Left lung (tissue), 10 donors: Measurements from ENCODE around the gene HAAO. TPM values are rescaled to one million over a fixed set of nuclear protein-coding genes. Genes with fewer than 3 reads are reported as not detected.

Experiments used
- ATAC-seq: fragments of 200-7000 bp; cut with Tn5 transposase; one replicate; pipeline ENCODE4 v1.9.1; 2020; ENCODE audit warnings: moderate library complexity
- DNase-seq, 4 donors: peaks; one replicate each; pipeline ENCODE4 v3.0.0-alpha.2; 2013 to 2020
- H3K27ac ChIP-seq, 2 donors: fragments of 200-600 bp; sonication (generic) in 1 of 2; one replicate each; pipeline versions ENCODE4 v1.5.0 to v1.8.0; 2020 to 2021
- H3K27me3 ChIP-seq, 2 donors: fragments of 200-600 bp; sonication (generic) in 1 of 2; one replicate each; pipeline versions ENCODE4 v1.5.0 to v1.8.0; 2020 to 2021
- H3K36me3 ChIP-seq, 2 donors: fragments of 200-600 bp; sonication (generic) in 1 of 2; one replicate each; pipeline versions ENCODE4 v1.5.0 to v1.8.0; 2020 to 2021
- H3K4me1 ChIP-seq, 2 donors: fragments of 200-600 bp; one replicate each; pipeline ENCODE4 v1.8.0; 2021
- H3K4me3 ChIP-seq, 2 donors: fragments of 200-600 bp; sonication (generic) in 1 of 2; one replicate each; pipeline versions ENCODE4 v1.5.0 to v1.8.0; 2020 to 2021; ENCODE audit warnings: mild to moderate bottlenecking in 1 of 2
- H3K9me3 ChIP-seq, 2 donors: fragments of 200-600 bp; sonication (generic) in 1 of 2; one replicate each; pipeline versions ENCODE4 v1.5.0 to v1.8.0; 2020 to 2021
- intact Hi-C, 2 donors: fragments of 100-400 bp; cut with DNase I; formaldehyde crosslinking; loops; one replicate each; pipeline versions ENCODE4 v1.11.2 to v1.14.2; 2022
- polyA plus RNA-seq, 6 donors: library from polyadenylated mRNA; unstranded; fragments of 120-200 nt; gene quantifications; one replicate each; pipeline ENCODE4 v1.2.1, GENCODE V29; 2013; ENCODE audit not compliant: insufficient read length in 6 of 6
- total RNA-seq, 2 donors: library from RNA; stranded (reverse); fragmentation: NEBNext Ultra II Directional; extraction: Animal tissue kit (Norgen Biotek cat#: 25700); gene quantifications; one replicate each; pipeline ENCODE4 v1.2.1, GENCODE V29; 2021
- TF ChIP-seq, protein P1 (sequence below), 2 donors: fragments of 200-600 bp; sonication (generic) in 1 of 2; IDR thresholded peaks; one replicate each; pipeline versions ENCODE4 v1.5.0 to v1.8.0; 2021; ENCODE audit warnings: antibody characterized with exemption in 2 of 2
- donor health status: DM: no; HTN: yes; CAD: no.
- donor health status: DM: no; HTN: no; CAD: no.

HAAO gene
- total and polyA plus RNA-seq, 8 donors = 6.2 to 32.8 (median 28.3) TPM

DNA sequence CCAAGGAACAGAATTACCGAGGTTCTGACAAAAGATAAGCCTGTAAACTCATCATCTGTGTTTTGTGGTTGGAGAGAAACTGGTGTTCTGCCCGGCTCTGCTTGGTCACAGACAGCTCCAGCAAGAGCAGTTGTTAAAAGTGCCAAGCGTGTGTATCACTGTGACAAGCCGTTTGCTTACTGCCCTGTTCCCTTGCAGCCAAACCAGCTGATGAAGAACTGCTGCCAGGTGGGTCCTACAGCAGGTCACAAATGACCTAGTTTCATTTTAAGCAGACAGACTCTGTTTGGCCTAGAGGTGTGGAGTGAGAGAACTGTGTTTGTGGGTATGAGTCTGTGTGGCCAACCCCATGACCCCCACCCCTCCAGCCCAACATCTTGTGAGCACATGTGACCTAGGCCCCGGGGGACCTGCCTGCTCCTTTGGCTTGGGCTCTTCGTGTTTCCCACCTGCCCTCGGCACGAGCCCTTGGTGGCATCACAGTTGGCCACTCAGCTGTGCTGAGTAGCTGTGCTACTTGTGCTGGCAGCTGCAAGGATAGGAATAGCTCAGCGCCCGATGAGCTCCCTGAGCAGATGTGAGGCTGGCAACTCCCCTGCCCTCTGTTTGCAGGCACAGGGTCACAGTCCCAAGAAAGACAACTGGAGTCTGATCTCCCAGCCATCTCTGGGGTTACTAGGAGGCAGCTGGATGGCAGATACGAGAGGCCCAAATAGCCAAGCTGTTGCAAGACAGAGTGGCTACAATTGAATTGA, 38.2 kb downstream of the HAAO start:
- DNase-seq (no peak), ATAC-seq (no peak)
- H3K36me3 ChIP-seq = no peaks in the 10 kb centered on the region
- H3K4me1 ChIP-seq = peaks cover 0 to 53% of the 10 kb centered on the region in 2 donors
- TF ChIP-seq, protein P1, sequence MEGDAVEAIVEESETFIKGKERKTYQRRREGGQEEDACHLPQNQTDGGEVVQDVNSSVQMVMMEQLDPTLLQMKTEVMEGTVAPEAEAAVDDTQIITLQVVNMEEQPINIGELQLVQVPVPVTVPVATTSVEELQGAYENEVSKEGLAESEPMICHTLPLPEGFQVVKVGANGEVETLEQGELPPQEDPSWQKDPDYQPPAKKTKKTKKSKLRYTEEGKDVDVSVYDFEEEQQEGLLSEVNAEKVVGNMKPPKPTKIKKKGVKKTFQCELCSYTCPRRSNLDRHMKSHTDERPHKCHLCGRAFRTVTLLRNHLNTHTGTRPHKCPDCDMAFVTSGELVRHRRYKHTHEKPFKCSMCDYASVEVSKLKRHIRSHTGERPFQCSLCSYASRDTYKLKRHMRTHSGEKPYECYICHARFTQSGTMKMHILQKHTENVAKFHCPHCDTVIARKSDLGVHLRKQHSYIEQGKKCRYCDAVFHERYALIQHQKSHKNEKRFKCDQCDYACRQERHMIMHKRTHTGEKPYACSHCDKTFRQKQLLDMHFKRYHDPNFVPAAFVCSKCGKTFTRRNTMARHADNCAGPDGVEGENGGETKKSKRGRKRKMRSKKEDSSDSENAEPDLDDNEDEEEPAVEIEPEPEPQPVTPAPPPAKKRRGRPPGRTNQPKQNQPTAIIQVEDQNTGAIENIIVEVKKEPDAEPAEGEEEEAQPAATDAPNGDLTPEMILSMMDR (IDR thresholded peaks at IDR 0.05) = no peak
- H3K27ac ChIP-seq = peak overlapping the region in 1 of 2 donors; percentile 13
- no peaks in the 10 kb centered on the region for H3K27me3 ChIP-seq
- no peak overlapping the region for H3K4me3 ChIP-seq
- H3K9me3 ChIP-seq = no peaks in the 10 kb centered on the region
- intact Hi-C loops = no loop called here

DNA sequence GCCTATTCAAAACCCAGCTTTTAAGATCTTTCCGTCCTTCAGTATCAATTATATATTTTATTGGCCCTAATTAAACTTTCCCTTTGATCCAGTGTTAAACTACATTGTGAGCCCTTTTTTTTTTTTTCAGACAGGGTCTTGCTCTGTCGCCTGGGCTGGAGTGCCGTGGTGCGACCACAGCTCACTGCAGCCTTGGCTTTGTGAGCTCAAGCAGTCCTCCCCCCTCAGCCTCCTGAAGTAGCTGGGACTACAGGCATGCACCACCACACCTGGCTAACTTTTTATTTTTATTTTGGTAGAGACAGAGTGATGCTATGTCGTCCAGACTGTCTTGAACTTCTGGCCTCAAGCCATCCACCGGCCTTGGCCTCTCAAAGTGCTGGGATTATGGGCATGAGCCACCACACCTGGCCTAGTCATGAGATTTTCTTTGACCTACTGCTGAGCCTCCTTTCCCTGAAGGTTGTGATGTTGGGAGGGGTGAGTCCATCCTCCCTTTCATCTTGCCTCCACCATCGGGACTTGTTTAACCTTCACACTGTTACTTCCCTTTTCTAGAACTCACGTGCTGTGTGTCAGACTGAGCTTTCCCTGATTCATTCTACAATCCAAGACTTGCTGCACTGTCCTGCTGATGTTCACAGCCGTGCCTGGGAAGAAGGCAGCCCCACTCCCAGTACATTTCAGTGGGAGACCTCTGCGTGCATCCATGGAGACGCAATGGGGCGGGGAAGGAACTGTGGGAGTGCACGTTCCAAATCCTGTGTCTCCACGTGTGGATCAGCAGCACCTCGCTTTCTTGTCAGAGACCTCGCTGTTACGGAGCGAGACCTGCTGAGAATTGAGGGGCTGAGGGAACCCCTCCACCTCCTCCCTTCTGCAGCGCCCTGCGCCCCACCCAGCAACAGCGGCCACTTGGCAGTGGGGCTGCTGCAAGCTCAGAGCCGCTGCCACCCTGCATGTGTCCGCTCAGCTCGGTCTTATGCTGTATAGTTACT, 39.3 kb downstream of the HAAO start:
- peaks cover 0 to 53% of the 10 kb centered on the region in 2 donors for H3K4me1 ChIP-seq
- peak; percentile 40 for ATAC-seq
- no peak overlapping the region for H3K4me3 ChIP-seq
- no peaks in the 10 kb centered on the region for H3K9me3 ChIP-seq
- TF ChIP-seq, protein P1 (IDR thresholded peaks at IDR 0.05) = no peak
- DNase-seq = no peak
- no peaks in the 10 kb centered on the region for H3K27me3 ChIP-seq
- intact Hi-C loops = no loop called here
- H3K36me3 ChIP-seq = no peaks in the 10 kb centered on the region
- H3K27ac ChIP-seq = peak overlapping the region in 1 of 2 donors; percentile 69

DNA sequence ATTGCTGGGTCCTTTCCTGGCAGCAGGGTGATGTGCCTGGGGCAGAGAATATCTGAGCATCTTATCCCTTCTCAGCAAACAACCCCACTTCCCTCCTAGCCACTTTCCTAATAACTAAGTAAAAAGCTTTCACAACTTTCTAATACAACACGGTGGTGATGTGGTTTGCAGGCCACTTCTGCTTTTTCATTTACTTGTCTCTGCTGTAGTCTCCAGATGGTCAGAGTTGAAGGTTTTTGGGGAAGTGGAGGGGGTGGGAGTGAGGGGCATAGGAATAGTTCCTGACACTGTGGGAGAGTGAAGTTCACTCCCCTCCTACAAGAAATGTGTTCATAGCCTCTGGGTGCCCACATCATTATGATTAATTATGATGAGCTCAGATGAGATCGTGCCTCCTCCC, 40.1 kb downstream of the HAAO start:
- H3K27ac ChIP-seq = peak overlapping the region in 1 of 2 donors; percentile 69
- DNase-seq (no peak), ATAC-seq (peak; percentile 60)
- H3K27me3 ChIP-seq = no peaks in the 10 kb centered on the region
- H3K9me3 ChIP-seq = no peaks in the 10 kb centered on the region
- H3K36me3 ChIP-seq = no peaks in the 10 kb centered on the region
- intact Hi-C loops = no loop called here
- H3K4me1 ChIP-seq = peaks cover 0 to 53% of the 10 kb centered on the region in 2 donors
- no peak overlapping the region for H3K4me3 ChIP-seq
- TF ChIP-seq, protein P1 (IDR thresholded peaks at IDR 0.05) = no peak

DNA sequence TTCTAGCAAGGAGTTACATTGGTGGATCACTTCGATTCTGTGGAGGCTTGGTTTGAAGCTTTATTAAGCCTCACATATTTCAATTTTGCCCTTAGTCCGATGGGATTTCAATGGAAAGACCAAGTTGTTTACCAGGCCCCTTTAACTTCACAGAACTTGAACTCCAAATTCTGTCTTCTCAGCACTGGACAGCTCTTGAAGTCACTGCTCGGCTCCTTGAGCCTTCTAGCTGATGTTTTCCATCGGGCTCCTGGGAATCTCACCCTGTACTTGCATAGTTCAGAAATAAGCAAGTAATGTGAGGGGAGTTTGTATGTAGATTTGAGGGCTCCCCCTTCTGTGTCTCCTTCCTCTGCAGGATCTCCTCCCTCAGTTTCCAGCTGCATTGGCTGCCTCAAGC, 43.5 kb downstream of the HAAO start:
- DNase-seq = no peak
- H3K9me3 ChIP-seq = no peaks in the 10 kb centered on the region
- peaks cover 0 to 33% of the 10 kb centered on the region in 2 donors for H3K4me1 ChIP-seq
- no peaks in the 10 kb centered on the region for H3K27me3 ChIP-seq
- H3K36me3 ChIP-seq = no peaks in the 10 kb centered on the region
- H3K4me3 ChIP-seq = no peak overlapping the region
- no peak overlapping the region for H3K27ac ChIP-seq
- intact Hi-C loops = no loop called here
- ATAC-seq = no peak
- TF ChIP-seq, protein P1 (IDR thresholded peaks at IDR 0.05) = no peak

DNA sequence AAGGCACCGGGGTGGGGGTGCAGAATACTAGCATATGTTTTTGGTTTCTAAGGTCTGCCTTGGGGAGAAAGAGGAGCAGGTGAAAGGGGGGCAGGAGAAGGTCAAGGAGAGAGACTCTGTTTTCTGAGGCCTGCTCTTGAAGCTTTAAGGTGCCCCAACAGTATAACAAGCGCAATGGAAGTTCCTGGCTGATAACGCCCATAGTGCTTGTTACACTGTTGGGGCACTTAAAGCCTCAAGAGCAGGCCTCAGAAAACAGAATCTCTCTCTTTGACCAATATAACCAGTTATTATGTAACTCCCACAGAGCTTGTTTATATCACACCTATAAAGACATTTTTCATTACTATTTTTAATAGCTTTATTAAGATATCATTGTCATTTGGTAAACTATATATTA, 45.0 kb downstream of the HAAO start:
- Histone ChIP-seq H3K27ac (no peak overlapping the region), H3K9me3 (no peaks in the 10 kb centered on the region), H3K36me3 (no peaks in the 10 kb centered on the region), H3K27me3 (no peaks in the 10 kb centered on the region), H3K4me1 (peaks cover 0 to 19% of the 10 kb centered on the region in 2 donors), H3K4me3 (no peak overlapping the region)
- DNase-seq (peak in 1 of 4 donors; percentile 44), ATAC-seq (peak; percentile 75)
- intact Hi-C loops = no loop called here
- TF ChIP-seq, protein P1 (IDR thresholded peaks at IDR 0.05) = no peak
